K562 (cell line): ENCODE data around the gene UFC1. TPM values are rescaled to one million over a fixed set of nuclear protein-coding genes. Genes with fewer than 3 reads are reported as not detected.

Experiments used
- EHMT2 ChIP-seq: fragments of 450-650 bp; IDR thresholded peaks from 2 replicates; pipeline ENCODE4 v1.6.1; 2018; ENCODE audit warnings: antibody characterized with exemption
- EP400 ChIP-seq: fragments of 450-650 bp; IDR thresholded peaks from 2 replicates; pipeline ENCODE4 v1.6.1; 2017; ENCODE audit warnings: antibody characterized with exemption, mild to moderate bottlenecking, moderate library complexity
- HMGN3 ChIP-seq: IDR thresholded peaks from 2 replicates; pipeline ENCODE4 v1.6.1; 2011; ENCODE audit warnings: borderline replicate concordance, low read depth, mild to moderate bottlenecking, mixed read lengths, low read length; ENCODE audit not compliant: insufficient read length; ENCODE audit errors: extremely low read depth
- HNRNPLL ChIP-seq: fragments of 200-400 bp; formaldehyde crosslinking; IDR thresholded peaks from 2 replicates; pipeline ENCODE4 v1.6.1; 2017; ENCODE audit warnings: low read length, low read depth, mild to moderate bottlenecking; ENCODE audit not compliant: poor library complexity, severe bottlenecking
- MBD1 ChIP-seq: fragments of 250-450 bp; sonication (Bioruptor Pico); IDR thresholded peaks from 2 replicates; pipeline ENCODE4 v1.8.0; 2022; ENCODE audit warnings: inconsistent platforms
- MNT ChIP-seq, 2 experiments: fragments of 450-650 bp; conservative IDR thresholded peaks; 2 replicates each; pipeline ENCODE4 v1.6.1; 2017; ENCODE audit warnings: mild to moderate bottlenecking in 2 of 2, moderate library complexity in 2 of 2
- MYC ChIP-seq, 2 experiments: fragments of 250-450 bp in 1 of 2; sonication (Bioruptor Pico) in 1 of 2; IDR thresholded peaks; 2 replicates each; pipeline versions ENCODE4 v1.5.1 to v1.6.1; 2012 to 2021; ENCODE audit warnings: low read depth in 2 of 2, borderline replicate concordance in 1 of 2, improper control_type of control experiment in 1 of 2, low read length in 1 of 2, mild to moderate bottlenecking in 1 of 2, moderate library complexity in 1 of 2
- POU5F1 ChIP-seq: fragments of 150-350 bp; IDR thresholded peaks from 2 replicates; pipeline ENCODE4 v1.6.1; 2014; ENCODE audit warnings: borderline replicate concordance, low read length, low read depth, mild to moderate bottlenecking; ENCODE audit not compliant: partially characterized antibody
- RBFOX2 ChIP-seq: fragments of 200-400 bp; formaldehyde crosslinking; IDR thresholded peaks from 2 replicates; pipeline ENCODE4 v1.6.1; 2017; ENCODE audit warnings: low read depth, mild to moderate bottlenecking, low read length, moderate library complexity
- TFAM ChIP-seq: fragments of 250-450 bp; sonication (Bioruptor Pico); conservative IDR thresholded peaks from 2 replicates; pipeline ENCODE4 v1.5.0; 2021; ENCODE audit warnings: mild to moderate bottlenecking, moderate library complexity
- TFAP4 ChIP-seq: sonication (generic); formaldehyde crosslinking; IDR thresholded peaks from 2 replicates; pipeline ENCODE4 v1.8.0; 2022; ENCODE audit warnings: missing genetic modification reagents, mild to moderate bottlenecking, moderate library complexity, borderline replicate concordance
- ZBTB33 ChIP-seq: sonication (generic); formaldehyde crosslinking; IDR thresholded peaks from 2 replicates; pipeline ENCODE4 v1.8.1; 2023; ENCODE audit warnings: mild to moderate bottlenecking, missing genetic modification reagents
- ZMIZ1 ChIP-seq, 2 experiments: fragments of 150-350 bp in 1 of 2; IDR thresholded peaks; 2 replicates each; pipeline ENCODE4 v1.6.1; 2012 to 2016; ENCODE audit warnings: low read depth in 2 of 2, low read length in 2 of 2, mild to moderate bottlenecking in 1 of 2, moderate library complexity in 1 of 2
- ZNF146 ChIP-seq: IDR thresholded peaks from one replicate; pipeline ENCODE4 v1.6.1; 2018; ENCODE audit warnings: missing compliant biosample characterization; ENCODE audit not compliant: unreplicated experiment
- polyA plus RNA-seq, 8 experiments: library from polyadenylated mRNA; depleted of rRNA in 4 of 8; stranded (reverse) in 5 of 8; unstranded in 3 of 8; fragments of >200 nt; fragmentation: Nextera tagmentation in 2 of 8; fragmentation: Illumina TruSeq in 1 of 8; extraction: Ambion mirVana in 2 of 8; extraction: Trizol in 1 of 8; gene quantifications; 2 replicates each; pipeline versions ENCODE4 v1.2.1 to v1.2.3, GENCODE V29; 2011 to 2014; ENCODE audit warnings: inconsistent platforms in 1 of 8, missing spikeins in 1 of 8
- total RNA-seq, 7 experiments: library from RNA; depleted of rRNA in 6 of 7; stranded (reverse); fragments of >200 nt in 6 of 7; fragmentation: Illumina TruSeq in 2 of 7; extraction: Trizol in 2 of 7; gene quantifications; 2 replicates each; pipeline versions ENCODE4 v1.2.1 to v1.2.3, GENCODE V29; 2011 to 2021; ENCODE audit warnings: low replicate concordance in 1 of 7

The UFC1 gene
- total and polyA plus RNA-seq, 9 of the 15 experiments (the other 6 are each of a cell fraction or from before 2014, with no cell fraction given), result 92.8 to 220 (median 161) TPM

GRCh38 chr1:161117759-161118581 lies 35.8 kb upstream of the UFC1 start, which contains the start of the genes NIT1 and PFDN2 (continued):
- TF ChIP-seq HMGN3 (peak; percentile 85), HNRNPLL (peak; percentile 85), MNT (conservative IDR thresholded peaks at IDR 0.05) (peak; percentile 82 to 87; a peak in 3 of 4 replicates), EP400 (peak; percentile 91), MBD1 (CRISPR knock-in tag) (no peak), TFAM (CRISPR knock-in tag) (no peak), ZMIZ1 (IDR thresholded peaks at IDR 0.05; ENCODE audit: low read depth in 2 of 2, low read length in 2 of 2) (no peak), EHMT2 (no peak), POU5F1 (no peak), ZNF146 (CRISPR knock-in tag) (no peak), RBFOX2 (peak; percentile 100), TFAP4 (CRISPR knock-in tag) (peak; percentile 88; the same call in 1 of the 2 replicates), MYC (IDR thresholded peaks at IDR 0.05; ENCODE audit: low read depth, low read length) (peak; percentile 74; the same call in 1 of the 2 replicates), MYC (CRISPR knock-in tag; IDR thresholded peaks at IDR 0.05; ENCODE audit: borderline replicate concordance, low read depth) (peak; percentile 84; the same call in 1 of the 2 replicates), ZBTB33 (CRISPR knock-in tag) (peak; percentile 0; the same call in 1 of the 2 replicates)
